Fibroblast of lung (primary cell): ENCODE results near the gene AATF. TPM values are rescaled to one million over a fixed set of nuclear protein-coding genes. Genes with fewer than 3 reads are reported as not detected.

ENCODE experiments used
- DNase-seq, 2 donors: peaks; one replicate each; pipeline versions ENCODE4 v3.0.0 to v3.0.0-alpha.2; 2010; ENCODE audit warnings: low read depth in 2 of 2
- H2AFZ ChIP-seq: 2 replicates; pipeline ENCODE4 v1.5.1; 2012; ENCODE audit warnings: low read length, control low read depth, inconsistent platforms
- H3K27ac ChIP-seq: 2 replicates; pipeline ENCODE4 v1.5.1; 2011; ENCODE audit warnings: low read length, control low read depth; ENCODE audit not compliant: insufficient read depth
- H3K27me3 ChIP-seq: 2 replicates; pipeline ENCODE4 v1.5.1; 2011; ENCODE audit warnings: mild to moderate bottlenecking, low read length; ENCODE audit not compliant: control insufficient read depth, insufficient read depth
- H3K36me3 ChIP-seq: 2 replicates; pipeline ENCODE4 v1.5.1; 2011; ENCODE audit warnings: low read length; ENCODE audit not compliant: control insufficient read depth, insufficient read depth
- H3K4me1 ChIP-seq: 2 replicates; pipeline ENCODE4 v1.5.1; 2011; ENCODE audit warnings: low read length; ENCODE audit not compliant: control insufficient read depth, insufficient read depth; ENCODE audit errors: extremely low read depth
- H3K4me2 ChIP-seq: 2 replicates; pipeline ENCODE4 v1.5.1; 2011; ENCODE audit warnings: low read length, control low read depth; ENCODE audit not compliant: insufficient read depth; ENCODE audit errors: extremely low read depth
- H3K4me3 ChIP-seq, 4 experiments: fragments of 200-600 bp in 1 of 4; sonication (generic) in 1 of 4; replicated peaks in 1 of 4; 2 replicates each; pipeline ENCODE4 v1.5.1; 2011 to 2016; ENCODE audit warnings: low read length in 4 of 4, low read depth in 3 of 4, mild to moderate bottlenecking in 3 of 4, control low read depth in 2 of 4, inconsistent platforms in 1 of 4, mixed read lengths in 1 of 4; ENCODE audit not compliant: insufficient read depth in 1 of 4; ENCODE audit errors: control extremely low read depth in 1 of 4
- H3K79me2 ChIP-seq: 2 replicates; pipeline ENCODE4 v1.5.1; 2012; ENCODE audit warnings: mild to moderate bottlenecking, low read length, inconsistent platforms; ENCODE audit not compliant: control insufficient read depth, insufficient read depth
- H3K9ac ChIP-seq: 2 replicates; pipeline ENCODE4 v1.5.1; 2011; ENCODE audit warnings: mild to moderate bottlenecking, low read length, control low read depth; ENCODE audit not compliant: insufficient read depth
- H3K9me3 ChIP-seq: 2 replicates; pipeline ENCODE4 v1.5.1; 2012; ENCODE audit warnings: low read depth, low read length; ENCODE audit not compliant: control insufficient read depth, insufficient read depth
- H4K20me1 ChIP-seq: 2 replicates; pipeline ENCODE4 v1.5.1; 2011; ENCODE audit warnings: low read length; ENCODE audit not compliant: control insufficient read depth, insufficient read depth; ENCODE audit errors: extremely low read depth
- CTCF ChIP-seq, 2 donors: IDR thresholded peaks in 1 of 2; conservative IDR thresholded peaks in 1 of 2; 1 replicate in 1 of 2; 2 replicates in 1 of 2; pipeline ENCODE4 v1.5.1; 2011 to 2012; ENCODE audit warnings: low read length in 2 of 2, control low read depth in 1 of 2, inconsistent platforms in 1 of 2, low read depth in 1 of 2, mild to moderate bottlenecking in 1 of 2
- EZH2 ChIP-seq: IDR thresholded peaks from 2 replicates; pipeline ENCODE4 v1.5.1; 2012; ENCODE audit warnings: low read length, control low read depth, mild to moderate bottlenecking; ENCODE audit errors: missing control alignments
- polyA plus RNA-seq, 2 donors: library from polyadenylated mRNA; depleted of rRNA in 1 of 2; stranded (reverse) in 1 of 2; unstranded in 1 of 2; fragments of >200 nt; gene quantifications; 2 replicates each; pipeline ENCODE4 v1.2.1, GENCODE V29; 2011 to 2012; ENCODE audit warnings: missing spikeins in 1 of 2
- total RNA-seq: library from RNA; depleted of rRNA; stranded (reverse); fragments of >200 nt; gene quantifications from 2 replicates; pipeline ENCODE4 v1.2.1, GENCODE V29; 2014

AATF gene
- total and polyA plus RNA-seq, 2 donors (not counting 1 experiment from before 2014, with no cell fraction given): 11.9 to 30.7 TPM

GRCh38 chr17:37016780-37017179, 68.0 kb downstream of the AATF start:
- Histone ChIP-seq H3K27ac (no peak overlapping the region), H4K20me1 (no peaks in the 10 kb centered on the region), H2AFZ (no peak overlapping the region), H3K27me3 (no peaks in the 10 kb centered on the region), H3K4me2 (no peak overlapping the region), H3K4me1 (no peaks in the 10 kb centered on the region), H3K9ac (no peak overlapping the region), H3K9me3 (no peaks in the 10 kb centered on the region), H3K36me3 (no peaks in the 10 kb centered on the region), H3K79me2 (no peaks in the 10 kb centered on the region), H3K4me3 (no peak overlapping the region)
- TF ChIP-seq EZH2 (no peak), CTCF (conservative IDR thresholded peaks at IDR 0.05 in 1 of 2, IDR thresholded peaks at IDR 0.05 in 1 of 2; ENCODE audit: low read depth in 1 of 2, low read length in 2 of 2) (no peak)
- no peak for DNase-seq

- no peaks in the 10 kb centered on the region for H3K36me3 ChIP-seq
- no peak overlapping the region for H3K9ac ChIP-seq
- H2AFZ ChIP-seq: no peak overlapping the region
- H3K4me3 ChIP-seq: no peak overlapping the region
- no peaks in the 10 kb centered on the region for H3K27me3 ChIP-seq
- no peak for TF ChIP-seq CTCF (conservative IDR thresholded peaks at IDR 0.05 in 1 of 2, IDR thresholded peaks at IDR 0.05 in 1 of 2; ENCODE audit: low read depth in 1 of 2, low read length in 2 of 2)
- TF ChIP-seq EZH2: no peak
- no peak overlapping the region for H3K27ac ChIP-seq
- no peaks in the 10 kb centered on the region for H3K4me1 ChIP-seq
- no peaks in the 10 kb centered on the region for H3K9me3 ChIP-seq
- H4K20me1 ChIP-seq: no peaks in the 10 kb centered on the region
- H3K4me2 ChIP-seq: no peak overlapping the region
- no peak for DNase-seq
- H3K79me2 ChIP-seq: no peaks in the 10 kb centered on the region
These were observed 68.7 kb downstream of the AATF start for GRCh38 chr17:37017404-37017803.

- Histone ChIP-seq H3K4me2 (no peak overlapping the region), H3K9me3 (no peaks in the 10 kb centered on the region), H4K20me1 (no peaks in the 10 kb centered on the region), H3K4me3 (no peak overlapping the region), H2AFZ (no peak overlapping the region), H3K27ac (no peak overlapping the region), H3K4me1 (no peaks in the 10 kb centered on the region), H3K79me2 (no peaks in the 10 kb centered on the region), H3K27me3 (no peaks in the 10 kb centered on the region), H3K36me3 (no peaks in the 10 kb centered on the region), H3K9ac (no peak overlapping the region)
- no peak for TF ChIP-seq CTCF (conservative IDR thresholded peaks at IDR 0.05 in 1 of 2, IDR thresholded peaks at IDR 0.05 in 1 of 2; ENCODE audit: low read depth in 1 of 2, low read length in 2 of 2)
- no peak for TF ChIP-seq EZH2
- DNase-seq: no peak
These were observed 70.5 kb downstream of the AATF start for GRCh38 chr17:37019117-37019740.
